Upper lobe of right lung (tissue), 1 donor: ENCODE measurements around the gene SLC35G1. TPM values are rescaled to one million over a fixed set of nuclear protein-coding genes. Genes with fewer than 3 reads are reported as not detected.

Source experiments
- ATAC-seq: fragments of 200-7000 bp; cut with Tn5 transposase; one replicate; pipeline ENCODE4 v1.9.1; 2020; ENCODE audit warnings: mild to moderate bottlenecking, moderate library complexity
- DNase-seq: peaks from one replicate; pipeline ENCODE4 v3.0.0-alpha.2; 2020
- H3K27ac ChIP-seq: fragments of 200-600 bp; one replicate; pipeline ENCODE4 v1.8.0; 2022
- H3K27me3 ChIP-seq: fragments of 200-600 bp; one replicate; pipeline ENCODE4 v1.8.0; 2022; ENCODE audit warnings: mild to moderate bottlenecking
- H3K36me3 ChIP-seq: fragments of 200-600 bp; one replicate; pipeline ENCODE4 v1.8.0; 2022
- H3K4me1 ChIP-seq: fragments of 200-600 bp; one replicate; pipeline ENCODE4 v1.8.0; 2022
- H3K4me3 ChIP-seq: fragments of 200-600 bp; one replicate; pipeline ENCODE4 v1.8.0; 2022; ENCODE audit warnings: mild to moderate bottlenecking
- H3K9me3 ChIP-seq: fragments of 200-600 bp; one replicate; pipeline ENCODE4 v1.8.0; 2022
- intact Hi-C: fragments of 100-400 bp; cut with DNase I; formaldehyde crosslinking; loops from one replicate; pipeline ENCODE4 v1.11.0; 2022
- total RNA-seq: library from RNA; stranded (reverse); fragmentation: NEBNext Ultra II Directional; extraction: Animal tissue kit (Norgen Biotek cat#: 25700); gene quantifications from one replicate; pipeline ENCODE4 v1.2.1, GENCODE V29; 2021
- TF ChIP-seq, protein P1 (sequence below): fragments of 200-600 bp; IDR thresholded peaks from one replicate; pipeline ENCODE4 v1.8.0; 2022; ENCODE audit warnings: antibody characterized with exemption
- donor health status: DM: no; HTN: yes; CAD: no; lungs with severe emphysema.

The SLC35G1 gene
- total RNA-seq, 1 donor from 2014 or later, result 4.4 TPM

DNA sequence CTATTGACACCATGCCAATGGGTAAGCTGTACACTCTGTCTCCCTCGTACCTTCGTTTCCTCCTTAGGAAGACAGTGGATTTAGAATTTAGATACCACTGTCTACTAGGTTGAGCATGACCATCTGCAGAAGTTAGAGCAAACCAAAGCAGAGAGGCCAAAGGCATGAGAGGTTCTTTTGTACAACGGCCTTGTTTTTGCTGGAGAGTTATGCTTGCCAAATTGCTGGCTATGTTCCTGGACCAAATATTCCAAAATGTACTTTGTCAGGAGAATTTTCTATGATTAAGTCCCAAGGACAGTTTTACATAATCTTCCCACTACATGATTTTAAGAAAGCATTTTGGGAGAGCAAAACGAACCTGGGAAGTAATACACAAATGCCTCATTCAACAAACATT lies 52.0 kb downstream of the SLC35G1 start:
- H3K27ac ChIP-seq, result no peak overlapping the region
- H3K9me3 ChIP-seq, result no peaks in the 10 kb centered on the region
- TF ChIP-seq, protein P1, sequence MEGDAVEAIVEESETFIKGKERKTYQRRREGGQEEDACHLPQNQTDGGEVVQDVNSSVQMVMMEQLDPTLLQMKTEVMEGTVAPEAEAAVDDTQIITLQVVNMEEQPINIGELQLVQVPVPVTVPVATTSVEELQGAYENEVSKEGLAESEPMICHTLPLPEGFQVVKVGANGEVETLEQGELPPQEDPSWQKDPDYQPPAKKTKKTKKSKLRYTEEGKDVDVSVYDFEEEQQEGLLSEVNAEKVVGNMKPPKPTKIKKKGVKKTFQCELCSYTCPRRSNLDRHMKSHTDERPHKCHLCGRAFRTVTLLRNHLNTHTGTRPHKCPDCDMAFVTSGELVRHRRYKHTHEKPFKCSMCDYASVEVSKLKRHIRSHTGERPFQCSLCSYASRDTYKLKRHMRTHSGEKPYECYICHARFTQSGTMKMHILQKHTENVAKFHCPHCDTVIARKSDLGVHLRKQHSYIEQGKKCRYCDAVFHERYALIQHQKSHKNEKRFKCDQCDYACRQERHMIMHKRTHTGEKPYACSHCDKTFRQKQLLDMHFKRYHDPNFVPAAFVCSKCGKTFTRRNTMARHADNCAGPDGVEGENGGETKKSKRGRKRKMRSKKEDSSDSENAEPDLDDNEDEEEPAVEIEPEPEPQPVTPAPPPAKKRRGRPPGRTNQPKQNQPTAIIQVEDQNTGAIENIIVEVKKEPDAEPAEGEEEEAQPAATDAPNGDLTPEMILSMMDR, result no peak
- intact Hi-C loops, result no loop called here
- H3K27me3 ChIP-seq, result no peaks in the 10 kb centered on the region
- H3K4me3 ChIP-seq, result no peak overlapping the region
- DNase-seq, result no peak
- H3K4me1 ChIP-seq, result no peaks in the 10 kb centered on the region
- H3K36me3 ChIP-seq, result no peaks in the 10 kb centered on the region
- ATAC-seq, result no peak

- no peak overlapping the region for H3K27ac ChIP-seq
- intact Hi-C loops, result no loop called here
- DNase-seq (no peak), ATAC-seq (peak; percentile 72)
- H3K27me3 ChIP-seq, result no peaks in the 10 kb centered on the region
- H3K4me3 ChIP-seq, result no peak overlapping the region
- H3K9me3 ChIP-seq, result no peaks in the 10 kb centered on the region
- H3K4me1 ChIP-seq, result no peaks in the 10 kb centered on the region
- H3K36me3 ChIP-seq, result no peaks in the 10 kb centered on the region
- TF ChIP-seq, protein P1, result no peak
These were observed 53.3 kb downstream of the SLC35G1 start for GRCh38 chr10:93947055-93947454.

DNA sequence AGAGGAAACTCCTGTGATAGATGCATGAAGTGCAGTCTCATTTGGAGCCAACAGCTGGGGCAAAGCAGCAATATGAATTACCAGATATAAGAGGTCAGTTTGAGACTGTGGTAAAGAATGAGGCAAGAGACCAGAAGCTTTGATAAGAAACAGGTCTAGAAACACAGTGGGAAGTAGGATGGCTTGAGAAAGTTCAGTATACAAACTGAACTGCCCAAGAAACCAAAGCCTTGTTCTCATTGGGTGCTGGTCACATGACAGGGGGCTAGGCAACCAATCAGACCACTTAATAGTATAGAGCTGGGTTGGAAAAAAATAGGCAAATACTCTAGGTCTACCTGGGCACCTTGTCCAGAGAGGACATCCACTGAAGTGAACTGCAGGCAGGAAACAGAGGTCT lies 53.7 kb downstream of the SLC35G1 start:
- Histone ChIP-seq H3K4me1 (no peaks in the 10 kb centered on the region), H3K27me3 (no peaks in the 10 kb centered on the region), H3K9me3 (no peaks in the 10 kb centered on the region), H3K36me3 (no peaks in the 10 kb centered on the region), H3K4me3 (no peak overlapping the region), H3K27ac (no peak overlapping the region)
- DNase-seq (no peak), ATAC-seq (no peak)
- intact Hi-C loops, result no loop called here
- TF ChIP-seq, protein P1, result no peak

DNA sequence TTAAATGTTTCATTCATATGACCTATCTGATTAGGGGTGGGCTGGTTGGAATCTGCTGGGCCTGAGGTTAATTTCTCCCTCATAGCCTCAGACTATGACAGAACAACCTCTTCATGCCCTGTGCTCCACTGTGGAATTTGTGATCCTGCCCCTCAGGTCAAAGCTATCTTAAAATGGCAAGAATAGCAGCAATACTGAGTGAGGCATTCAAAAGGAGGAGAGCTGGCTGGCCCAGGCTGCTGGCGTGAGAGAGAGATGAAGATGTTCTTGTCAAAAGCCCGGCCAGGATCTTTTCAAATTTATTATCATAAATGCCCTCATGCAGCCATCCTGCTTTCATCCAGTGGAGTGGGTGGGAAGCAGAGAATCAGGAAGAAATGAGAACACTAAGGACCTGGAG lies 58.1 kb downstream of the SLC35G1 start:
- Histone ChIP-seq H3K36me3 (no peaks in the 10 kb centered on the region), H3K27ac (no peak overlapping the region), H3K27me3 (no peaks in the 10 kb centered on the region), H3K4me1 (no peaks in the 10 kb centered on the region), H3K4me3 (no peak overlapping the region), H3K9me3 (no peaks in the 10 kb centered on the region)
- ATAC-seq (no peak), DNase-seq (no peak)
- TF ChIP-seq, protein P1, result no peak
- intact Hi-C loops, result no loop called here

Other genes with a start within 250 kb of the SLC35G1 start
- gene FRA10AC1, start 191.4 kb upstream of the SLC35G1 start, total RNA-seq, result 12.0 TPM
- gene LGI1, start 136.0 kb upstream of the SLC35G1 start, total RNA-seq, result not detected
- 14.3 TPM for gene PLCE1, start 100.0 kb downstream of the SLC35G1 start, total RNA-seq